ENCODE data around the gene CGB3.
"Not testable (repeated sequence)": the region's sequence is repeated elsewhere in the genome, so short reads cannot be mapped to it uniquely, and the experiment has no call there.

GRCh38 chr19:49025599-49025998 lies 1.5 kb upstream of the CGB3 start:
- TF ChIP-seq CTCF, EZH2, EZH2phosphoT487 (IDR thresholded peaks at IDR 0.05): not testable (repeated sequence)
